Neuronal stem cell (in vitro differentiated cells): ENCODE data around the gene ZDHHC16. TPM values are rescaled to one million over a fixed set of nuclear protein-coding genes. Genes with fewer than 3 reads are reported as not detected.

Source experiments
- DNase-seq: peaks from one replicate; pipeline ENCODE4 v3.0.0-alpha.2; 2013; ENCODE audit warnings: low spot score
- H2AFZ ChIP-seq: one replicate; pipeline ENCODE4 v1.6.1; 2013; ENCODE audit warnings: mild to moderate bottlenecking, low read length, inconsistent platforms
- H2AK5ac ChIP-seq: 2 replicates; pipeline ENCODE4 v1.6.1; 2013; ENCODE audit warnings: low read depth, mild to moderate bottlenecking, inconsistent platforms, low read length, moderate library complexity, mixed read lengths
- H2BK120ac ChIP-seq: 2 replicates; pipeline ENCODE4 v1.6.1; 2013; ENCODE audit warnings: low read depth, mild to moderate bottlenecking, inconsistent platforms, low read length, moderate library complexity, mixed read lengths
- H2BK12ac ChIP-seq: one replicate; pipeline ENCODE4 v1.6.1; 2013; ENCODE audit warnings: low read length, inconsistent platforms
- H2BK15ac ChIP-seq: 2 replicates; pipeline ENCODE4 v1.6.1; 2013; ENCODE audit warnings: mild to moderate bottlenecking, low read length, inconsistent platforms, mixed read lengths
- H2BK5ac ChIP-seq: one replicate; pipeline ENCODE4 v1.6.1; 2013; ENCODE audit warnings: inconsistent platforms, mild to moderate bottlenecking, low read length, moderate library complexity
- H3K14ac ChIP-seq: one replicate; pipeline ENCODE4 v1.6.1; 2013; ENCODE audit warnings: low read length, inconsistent platforms
- H3K18ac ChIP-seq: 2 replicates; pipeline ENCODE4 v1.6.1; 2013; ENCODE audit warnings: low read length, inconsistent platforms
- H3K23ac ChIP-seq: 2 replicates; pipeline ENCODE4 v1.6.1; 2013; ENCODE audit warnings: low read depth, mild to moderate bottlenecking, mixed read lengths, low read length, inconsistent platforms; ENCODE audit not compliant: poor library complexity
- H3K27ac ChIP-seq: replicated peaks from 3 replicates; pipeline ENCODE4 v1.5.1; 2013; ENCODE audit warnings: low read length, inconsistent platforms
- H3K27me3 ChIP-seq, 3 experiments: 2 replicates each; pipeline ENCODE4 v1.6.1; 2013; ENCODE audit warnings: low read length in 3 of 3, mild to moderate bottlenecking in 2 of 3, inconsistent platforms in 1 of 3, low read depth in 1 of 3, mixed read lengths in 1 of 3, moderate library complexity in 1 of 3; ENCODE audit not compliant: control insufficient read depth in 3 of 3, insufficient read depth in 3 of 3
- H3K36me3 ChIP-seq, 2 donors: replicated peaks in 1 of 2; 2 replicates each; pipeline ENCODE4 v1.6.1; 2013; ENCODE audit warnings: low read length in 2 of 2; ENCODE audit not compliant: control insufficient read depth in 2 of 2, insufficient read depth in 2 of 2
- H3K4ac ChIP-seq: 2 replicates; pipeline ENCODE4 v1.6.1; 2013; ENCODE audit warnings: inconsistent platforms, mild to moderate bottlenecking, low read length, moderate library complexity
- H3K4me1 ChIP-seq, 2 donors: 1 replicate in 1 of 2; 2 replicates in 1 of 2; pipeline ENCODE4 v1.6.1; 2013; ENCODE audit warnings: low read length in 2 of 2, low read depth in 1 of 2; ENCODE audit not compliant: control insufficient read depth in 2 of 2, insufficient read depth in 1 of 2
- H3K4me2 ChIP-seq: one replicate; pipeline ENCODE4 v1.6.1; 2013; ENCODE audit warnings: mild to moderate bottlenecking, low read length, inconsistent platforms; ENCODE audit not compliant: insufficient read depth, poor library complexity, severe bottlenecking
- H3K4me3 ChIP-seq, 2 donors: 2 replicates each; pipeline ENCODE4 v1.5.1; 2013; ENCODE audit warnings: low read length in 2 of 2, mild to moderate bottlenecking in 2 of 2, inconsistent platforms in 1 of 2, moderate library complexity in 1 of 2
- H3K79me1 ChIP-seq: one replicate; pipeline ENCODE4 v1.6.1; 2013; ENCODE audit warnings: low read depth, mild to moderate bottlenecking, inconsistent platforms, low read length, moderate library complexity
- H3K9ac ChIP-seq: one replicate; pipeline ENCODE4 v1.6.1; 2013; ENCODE audit warnings: mild to moderate bottlenecking, low read depth, low read length, inconsistent platforms; ENCODE audit not compliant: poor library complexity
- H3K9me3 ChIP-seq, 2 donors: replicated peaks in 1 of 2; 2 replicates each; pipeline versions ENCODE3 to v1.6.1; 2013; ENCODE audit warnings: low read length in 2 of 2, mild to moderate bottlenecking in 2 of 2, inconsistent platforms in 1 of 2, low read depth in 1 of 2, mixed read lengths in 1 of 2, moderate library complexity in 1 of 2; ENCODE audit not compliant: control insufficient read depth in 2 of 2, insufficient read depth in 1 of 2
- H4K8ac ChIP-seq: one replicate; pipeline ENCODE4 v1.6.1; 2013; ENCODE audit warnings: low read depth, mild to moderate bottlenecking, inconsistent platforms, low read length, moderate library complexity
- H4K91ac ChIP-seq: one replicate; pipeline ENCODE4 v1.6.1; 2013; ENCODE audit warnings: low read length, low read depth, mild to moderate bottlenecking, inconsistent platforms; ENCODE audit not compliant: poor library complexity
- WGBS, 2 donors: extraction: QIAGEN DNeasy Blood & Tissue Kit; methylation state at CpG; one replicate each; pipeline ENCODE4 v1.1.7; 2013; ENCODE audit warnings: missing lambda C conversion rate in 2 of 2, mixed read lengths in 1 of 2; ENCODE audit not compliant: insufficient read length in 2 of 2, insufficient replicate concordance in 1 of 2; ENCODE audit errors: extremely low coverage in 2 of 2; 5-methylcytosine and 5-hydroxymethylcytosine counted together
- small RNA-seq: library from polyadenylated mRNA; stranded (forward); fragments of <200 nt; extraction: miRNeasy Mini kit (QIAGEN cat#:217004); gene quantifications from one replicate; pipeline ENCODE3, GENCODE V24; 2013; ENCODE audit not compliant: insufficient read depth

Gene ZDHHC16

DNA sequence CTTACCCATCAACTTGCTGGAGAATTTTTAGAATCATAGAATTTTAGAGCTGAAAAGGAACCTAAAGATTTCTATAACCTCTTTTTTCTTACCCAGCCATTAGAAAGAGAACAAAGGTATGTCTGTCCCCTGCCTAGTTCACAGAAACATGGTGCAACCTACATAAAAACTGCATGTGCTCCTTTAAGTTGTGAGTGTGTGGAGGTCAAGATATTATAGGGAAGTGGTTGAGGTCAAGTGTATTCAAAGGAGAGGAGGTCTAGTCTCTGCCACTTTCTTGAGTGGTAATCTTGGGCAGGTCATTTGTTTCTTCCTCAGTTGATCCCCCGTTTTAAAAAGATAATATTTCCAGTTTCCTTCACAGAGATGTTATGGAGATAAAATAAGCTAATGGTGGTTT lies 59.2 kb downstream of the ZDHHC16 start:
- Histone ChIP-seq H2BK15ac (no peak overlapping the region), H3K36me3 (no peaks in the 10 kb centered on the region), H2BK5ac (no peak overlapping the region), H2BK12ac (no peak overlapping the region), H3K27me3 (peaks cover 1 to 10% (median 6%) of the 10 kb centered on the region in 3 experiments), H3K4ac (no peak overlapping the region), H3K27ac (no peak overlapping the region), H4K8ac (no peak overlapping the region), H3K79me1 (peaks cover 2% of the 10 kb centered on the region), H3K4me3 (no peak overlapping the region), H2BK120ac (no peak overlapping the region), H4K91ac (no peak overlapping the region), H3K18ac (no peak overlapping the region), H3K23ac (no peak overlapping the region), H3K14ac (no peak overlapping the region), H3K4me1 (peaks cover 0 to under 1% of the 10 kb centered on the region in 2 donors), H3K9me3 (no peaks in the 10 kb centered on the region), H2AFZ (no peak overlapping the region), H3K4me2 (no peak overlapping the region), H2AK5ac (no peak overlapping the region), H3K9ac (no peak overlapping the region)
- no CpG with 5 or more reads among the region's 1 CpG for WGBS, 2 donors
- DNase-seq: no peak

DNA sequence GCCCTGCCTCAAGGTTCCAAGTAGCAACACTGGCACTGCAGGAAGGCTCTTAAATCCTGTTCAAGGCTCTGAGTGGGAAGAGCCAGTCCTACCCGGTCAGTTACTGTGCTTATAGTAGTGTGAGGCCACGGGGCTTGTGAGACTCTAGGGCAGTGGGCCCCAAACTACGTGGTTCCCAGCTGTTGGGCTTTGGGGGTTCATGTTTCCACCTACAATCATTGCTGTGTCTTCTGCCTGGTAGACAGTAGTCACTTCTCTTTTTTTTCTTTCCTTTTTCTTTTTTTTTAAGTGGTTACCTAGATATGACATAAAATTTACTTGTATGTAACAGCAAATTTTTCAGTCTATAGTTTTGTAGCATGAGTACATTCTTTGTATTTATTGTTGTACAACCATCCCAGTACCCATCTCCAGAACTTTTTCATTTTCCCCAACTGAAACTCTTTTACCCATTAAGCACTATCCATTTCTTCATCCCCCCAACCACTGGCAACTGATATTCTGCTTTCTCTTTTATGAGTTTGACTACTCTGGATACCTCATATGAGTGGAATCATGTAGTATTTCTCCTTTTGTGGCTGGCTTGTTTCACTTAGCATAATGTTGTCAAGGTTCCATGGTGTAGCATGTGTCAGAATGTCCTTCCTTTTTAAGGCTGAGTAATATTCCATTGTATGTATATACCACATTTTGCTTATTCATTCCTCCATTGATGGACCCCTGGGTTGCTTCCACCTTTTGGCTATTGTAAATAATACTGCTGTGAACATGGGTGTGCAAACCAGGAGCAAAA lies 60.4 kb downstream of the ZDHHC16 start:
- H4K8ac ChIP-seq: no peak overlapping the region
- no peaks in the 10 kb centered on the region for H3K36me3 ChIP-seq
- H3K23ac ChIP-seq: no peak overlapping the region
- H3K27me3 ChIP-seq: no peaks in the 10 kb centered on the region
- peaks cover 2% of the 10 kb centered on the region for H3K79me1 ChIP-seq
- no peak overlapping the region for H3K4me2 ChIP-seq
- H3K9ac ChIP-seq: no peak overlapping the region
- H4K91ac ChIP-seq: no peak overlapping the region
- H2BK15ac ChIP-seq: no peak overlapping the region
- no peak overlapping the region for H2BK12ac ChIP-seq
- no peak overlapping the region for H2BK5ac ChIP-seq
- no peaks in the 10 kb centered on the region for H3K9me3 ChIP-seq
- H3K18ac ChIP-seq: no peak overlapping the region
- H2BK120ac ChIP-seq: no peak overlapping the region
- H3K14ac ChIP-seq: no peak overlapping the region
- H2AFZ ChIP-seq: no peak overlapping the region
- H3K4ac ChIP-seq: no peak overlapping the region
- H3K4me1 ChIP-seq: no peaks in the 10 kb centered on the region
- DNase-seq: no peak
- no peak overlapping the region for H2AK5ac ChIP-seq
- H3K27ac ChIP-seq: no peak overlapping the region
- peak overlapping the region in 1 of 2 donors; percentile 3 for H3K4me3 ChIP-seq
- no CpG with 5 or more reads among the region's 3 CpGs for WGBS, 2 donors

Small RNA genes lying within 50 kb of the gene (small RNA-seq; reads per million reads assigned to genes)
- gene RF00019: not detected
